ENCODE results near the gene FGFR4. TPM values are rescaled to one million over a fixed set of nuclear protein-coding genes. Genes with fewer than 3 reads are reported as not detected.
A peak's percentile ranks its signal among the peaks of the same experiment; 100 is the strongest.

Gene FGFR4
- total and polyA plus RNA-seq, 2 experiments from 2014 or later: 43.4 to 150 TPM

DNA sequence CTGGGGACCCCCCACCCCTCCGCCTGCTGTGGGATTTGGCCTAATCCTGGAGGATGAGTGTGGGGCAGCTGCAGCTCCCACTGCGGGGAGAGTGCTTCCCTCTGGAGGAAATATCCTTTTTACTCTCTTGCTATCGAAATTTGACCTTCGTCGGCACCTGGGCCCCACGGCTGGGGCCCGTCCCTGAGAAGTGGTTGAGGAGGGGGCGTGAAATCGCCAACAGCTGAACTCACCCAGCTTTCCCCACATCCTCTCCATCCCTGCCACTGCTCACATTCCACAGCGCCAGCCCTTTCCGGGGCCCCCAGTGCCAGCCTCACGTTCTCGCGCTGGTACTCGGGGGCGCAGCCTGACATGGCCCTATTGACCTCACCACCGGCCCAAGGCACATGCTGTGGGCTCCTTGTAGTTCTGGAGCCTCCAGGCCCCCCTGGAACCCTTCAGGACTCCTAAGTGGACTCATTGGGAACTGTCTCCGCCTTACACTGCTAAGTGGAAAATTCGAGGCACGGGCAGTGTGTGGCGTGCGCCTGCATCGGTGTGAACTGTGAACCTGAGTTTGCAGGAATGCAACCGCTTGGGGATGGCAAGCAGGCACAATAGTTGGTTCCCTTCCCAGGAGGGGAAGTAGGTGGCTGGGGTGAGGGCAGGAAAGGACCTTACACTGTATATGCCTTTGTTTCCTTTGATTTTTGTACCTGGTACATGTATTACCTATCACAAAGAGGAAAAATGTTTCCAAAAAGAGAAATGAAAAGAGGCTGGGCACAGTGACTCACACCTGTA is 19.2 kb downstream of the FGFR4 start:
- TF ChIP-seq EZH2phosphoT487 (IDR thresholded peaks at IDR 0.05; ENCODE audit: unreplicated experiment): no peak
- TF ChIP-seq, protein P1, sequence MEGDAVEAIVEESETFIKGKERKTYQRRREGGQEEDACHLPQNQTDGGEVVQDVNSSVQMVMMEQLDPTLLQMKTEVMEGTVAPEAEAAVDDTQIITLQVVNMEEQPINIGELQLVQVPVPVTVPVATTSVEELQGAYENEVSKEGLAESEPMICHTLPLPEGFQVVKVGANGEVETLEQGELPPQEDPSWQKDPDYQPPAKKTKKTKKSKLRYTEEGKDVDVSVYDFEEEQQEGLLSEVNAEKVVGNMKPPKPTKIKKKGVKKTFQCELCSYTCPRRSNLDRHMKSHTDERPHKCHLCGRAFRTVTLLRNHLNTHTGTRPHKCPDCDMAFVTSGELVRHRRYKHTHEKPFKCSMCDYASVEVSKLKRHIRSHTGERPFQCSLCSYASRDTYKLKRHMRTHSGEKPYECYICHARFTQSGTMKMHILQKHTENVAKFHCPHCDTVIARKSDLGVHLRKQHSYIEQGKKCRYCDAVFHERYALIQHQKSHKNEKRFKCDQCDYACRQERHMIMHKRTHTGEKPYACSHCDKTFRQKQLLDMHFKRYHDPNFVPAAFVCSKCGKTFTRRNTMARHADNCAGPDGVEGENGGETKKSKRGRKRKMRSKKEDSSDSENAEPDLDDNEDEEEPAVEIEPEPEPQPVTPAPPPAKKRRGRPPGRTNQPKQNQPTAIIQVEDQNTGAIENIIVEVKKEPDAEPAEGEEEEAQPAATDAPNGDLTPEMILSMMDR (conservative IDR thresholded peaks at IDR 0.05; ENCODE audit: low read depth in 2 of 2): 0 out of 4 replicates have a peak, but pooled peaks of 1 of the 2 experiments have one; percentile 9
- TF ChIP-seq ZNF114 (CRISPR knock-in tag; IDR thresholded peaks at IDR 0.05): no peak
- no peak for TF ChIP-seq POLR2AphosphoS5 (IDR thresholded peaks at IDR 0.05; ENCODE audit: low read depth)
- TF ChIP-seq STAT1 (IDR thresholded peaks at IDR 0.05; ENCODE audit: unreplicated experiment): no peak
- no peak for TF ChIP-seq NANOG (IDR thresholded peaks at IDR 0.05; ENCODE audit: borderline replicate concordance)
- TF ChIP-seq, protein P2, sequence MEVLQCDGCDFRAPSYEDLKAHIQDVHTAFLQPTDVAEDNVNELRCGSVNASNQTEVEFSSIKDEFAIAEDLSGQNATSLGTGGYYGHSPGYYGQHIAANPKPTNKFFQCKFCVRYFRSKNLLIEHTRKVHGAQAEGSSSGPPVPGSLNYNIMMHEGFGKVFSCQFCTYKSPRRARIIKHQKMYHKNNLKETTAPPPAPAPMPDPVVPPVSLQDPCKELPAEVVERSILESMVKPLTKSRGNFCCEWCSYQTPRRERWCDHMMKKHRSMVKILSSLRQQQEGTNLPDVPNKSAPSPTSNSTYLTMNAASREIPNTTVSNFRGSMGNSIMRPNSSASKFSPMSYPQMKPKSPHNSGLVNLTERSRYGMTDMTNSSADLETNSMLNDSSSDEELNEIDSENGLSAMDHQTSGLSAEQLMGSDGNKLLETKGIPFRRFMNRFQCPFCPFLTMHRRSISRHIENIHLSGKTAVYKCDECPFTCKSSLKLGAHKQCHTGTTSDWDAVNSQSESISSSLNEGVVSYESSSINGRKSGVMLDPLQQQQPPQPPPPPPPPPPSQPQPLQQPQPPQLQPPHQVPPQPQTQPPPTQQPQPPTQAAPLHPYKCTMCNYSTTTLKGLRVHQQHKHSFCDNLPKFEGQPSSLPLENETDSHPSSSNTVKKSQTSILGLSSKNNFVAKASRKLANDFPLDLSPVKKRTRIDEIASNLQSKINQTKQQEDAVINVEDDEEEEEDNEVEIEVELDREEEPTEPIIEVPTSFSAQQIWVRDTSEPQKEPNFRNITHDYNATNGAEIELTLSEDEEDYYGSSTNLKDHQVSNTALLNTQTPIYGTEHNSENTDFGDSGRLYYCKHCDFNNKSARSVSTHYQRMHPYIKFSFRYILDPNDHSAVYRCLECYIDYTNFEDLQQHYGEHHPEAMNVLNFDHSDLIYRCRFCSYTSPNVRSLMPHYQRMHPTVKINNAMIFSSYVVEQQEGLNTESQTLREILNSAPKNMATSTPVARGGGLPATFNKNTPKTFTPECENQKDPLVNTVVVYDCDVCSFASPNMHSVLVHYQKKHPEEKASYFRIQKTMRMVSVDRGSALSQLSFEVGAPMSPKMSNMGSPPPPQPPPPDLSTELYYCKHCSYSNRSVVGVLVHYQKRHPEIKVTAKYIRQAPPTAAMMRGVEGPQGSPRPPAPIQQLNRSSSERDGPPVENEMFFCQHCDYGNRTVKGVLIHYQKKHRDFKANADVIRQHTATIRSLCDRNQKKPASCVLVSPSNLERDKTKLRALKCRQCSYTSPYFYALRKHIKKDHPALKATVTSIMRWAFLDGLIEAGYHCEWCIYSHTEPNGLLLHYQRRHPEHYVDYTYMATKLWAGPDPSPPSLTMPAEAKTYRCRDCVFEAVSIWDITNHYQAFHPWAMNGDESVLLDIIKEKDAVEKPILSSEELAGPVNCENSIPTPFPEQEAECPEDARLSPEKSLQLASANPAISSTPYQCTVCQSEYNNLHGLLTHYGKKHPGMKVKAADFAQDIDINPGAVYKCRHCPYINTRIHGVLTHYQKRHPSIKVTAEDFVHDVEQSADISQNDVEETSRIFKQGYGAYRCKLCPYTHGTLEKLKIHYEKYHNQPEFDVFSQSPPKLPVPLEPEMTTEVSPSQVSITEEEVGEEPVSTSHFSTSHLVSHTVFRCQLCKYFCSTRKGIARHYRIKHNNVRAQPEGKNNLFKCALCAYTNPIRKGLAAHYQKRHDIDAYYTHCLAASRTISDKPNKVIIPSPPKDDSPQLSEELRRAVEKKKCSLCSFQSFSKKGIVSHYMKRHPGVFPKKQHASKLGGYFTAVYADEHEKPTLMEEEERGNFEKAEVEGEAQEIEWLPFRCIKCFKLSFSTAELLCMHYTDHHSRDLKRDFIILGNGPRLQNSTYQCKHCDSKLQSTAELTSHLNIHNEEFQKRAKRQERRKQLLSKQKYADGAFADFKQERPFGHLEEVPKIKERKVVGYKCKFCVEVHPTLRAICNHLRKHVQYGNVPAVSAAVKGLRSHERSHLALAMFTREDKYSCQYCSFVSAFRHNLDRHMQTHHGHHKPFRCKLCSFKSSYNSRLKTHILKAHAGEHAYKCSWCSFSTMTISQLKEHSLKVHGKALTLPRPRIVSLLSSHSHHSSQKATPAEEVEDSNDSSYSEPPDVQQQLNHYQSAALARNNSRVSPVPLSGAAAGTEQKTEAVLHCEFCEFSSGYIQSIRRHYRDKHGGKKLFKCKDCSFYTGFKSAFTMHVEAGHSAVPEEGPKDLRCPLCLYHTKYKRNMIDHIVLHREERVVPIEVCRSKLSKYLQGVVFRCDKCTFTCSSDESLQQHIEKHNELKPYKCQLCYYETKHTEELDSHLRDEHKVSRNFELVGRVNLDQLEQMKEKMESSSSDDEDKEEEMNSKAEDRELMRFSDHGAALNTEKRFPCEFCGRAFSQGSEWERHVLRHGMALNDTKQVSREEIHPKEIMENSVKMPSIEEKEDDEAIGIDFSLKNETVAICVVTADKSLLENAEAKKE (CRISPR knock-in tag; IDR thresholded peaks at IDR 0.05): no peak
- TF ChIP-seq, protein P3, sequence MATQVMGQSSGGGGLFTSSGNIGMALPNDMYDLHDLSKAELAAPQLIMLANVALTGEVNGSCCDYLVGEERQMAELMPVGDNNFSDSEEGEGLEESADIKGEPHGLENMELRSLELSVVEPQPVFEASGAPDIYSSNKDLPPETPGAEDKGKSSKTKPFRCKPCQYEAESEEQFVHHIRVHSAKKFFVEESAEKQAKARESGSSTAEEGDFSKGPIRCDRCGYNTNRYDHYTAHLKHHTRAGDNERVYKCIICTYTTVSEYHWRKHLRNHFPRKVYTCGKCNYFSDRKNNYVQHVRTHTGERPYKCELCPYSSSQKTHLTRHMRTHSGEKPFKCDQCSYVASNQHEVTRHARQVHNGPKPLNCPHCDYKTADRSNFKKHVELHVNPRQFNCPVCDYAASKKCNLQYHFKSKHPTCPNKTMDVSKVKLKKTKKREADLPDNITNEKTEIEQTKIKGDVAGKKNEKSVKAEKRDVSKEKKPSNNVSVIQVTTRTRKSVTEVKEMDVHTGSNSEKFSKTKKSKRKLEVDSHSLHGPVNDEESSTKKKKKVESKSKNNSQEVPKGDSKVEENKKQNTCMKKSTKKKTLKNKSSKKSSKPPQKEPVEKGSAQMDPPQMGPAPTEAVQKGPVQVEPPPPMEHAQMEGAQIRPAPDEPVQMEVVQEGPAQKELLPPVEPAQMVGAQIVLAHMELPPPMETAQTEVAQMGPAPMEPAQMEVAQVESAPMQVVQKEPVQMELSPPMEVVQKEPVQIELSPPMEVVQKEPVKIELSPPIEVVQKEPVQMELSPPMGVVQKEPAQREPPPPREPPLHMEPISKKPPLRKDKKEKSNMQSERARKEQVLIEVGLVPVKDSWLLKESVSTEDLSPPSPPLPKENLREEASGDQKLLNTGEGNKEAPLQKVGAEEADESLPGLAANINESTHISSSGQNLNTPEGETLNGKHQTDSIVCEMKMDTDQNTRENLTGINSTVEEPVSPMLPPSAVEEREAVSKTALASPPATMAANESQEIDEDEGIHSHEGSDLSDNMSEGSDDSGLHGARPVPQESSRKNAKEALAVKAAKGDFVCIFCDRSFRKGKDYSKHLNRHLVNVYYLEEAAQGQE (IDR thresholded peaks at IDR 0.05; ENCODE audit: unreplicated experiment): no peak
- no peak for TF ChIP-seq JUNB (IDR thresholded peaks at IDR 0.05; ENCODE audit: unreplicated experiment)
- Histone ChIP-seq H3K36me3 (ENCODE audit: insufficient read depth) (no peaks in the 10 kb centered on the region), H4K20me1 (replicated peaks; ENCODE audit: insufficient read depth) (no peaks in the 10 kb centered on the region), H3K4me1 (ENCODE audit: insufficient read depth) (0 out of 2 replicates have a peak, but pooled peaks cover 6% of the 10 kb centered on the region), H3K9me2 (ENCODE audit: insufficient read depth) (no peaks in the 10 kb centered on the region), H3K79me2 (replicated peaks; ENCODE audit: insufficient read depth) (no peaks in the 10 kb centered on the region), H3K4me3 (no peak overlapping the region), H2AFZ (peak overlapping the region; percentile 76), H3K27me3 (ENCODE audit: insufficient read depth) (no peaks in the 10 kb centered on the region), H3K4me2 (no peak overlapping the region; the same call in 1 of the 2 replicates), H3K27ac (ENCODE audit: low read depth) (no peak overlapping the region), H3F3A (replicated peaks; ENCODE audit: low read depth) (no peaks in the 10 kb centered on the region)
- no peaks in the 10 kb centered on the region for H3K9me3 Mint-ChIP-seq
- ATAC-seq (peak; percentile 40), DNase-seq (ENCODE audit: low spot score) (no peak)
- peaks cover 9% of the 10 kb centered on the region; the same call in 1 of the 3 replicates for H3K4me1 Mint-ChIP-seq
- H3K4me3 Mint-ChIP-seq: no peak overlapping the region
- no peak overlapping the region for H3K27ac Mint-ChIP-seq
- H3K36me3 Mint-ChIP-seq (ENCODE audit: low read depth): no peaks in the 10 kb centered on the region
- peaks cover 10% of the 10 kb centered on the region for H3K27me3 Mint-ChIP-seq (ENCODE audit: insufficient read depth, low read depth, poor library complexity)

Data from GM23338 (cell line).